Fibroblast of the aortic adventitia (primary cell): Measurements from ENCODE around the gene SRSF1. TPM values are rescaled to one million over a fixed set of nuclear protein-coding genes. Genes with fewer than 3 reads are reported as not detected.
"Not testable (repeated sequence)": the region's sequence is repeated elsewhere in the genome, so short reads cannot be mapped to it uniquely, and the experiment has no call there.

Experiments used
- DNase-seq: peaks from one replicate; pipeline ENCODE4 v3.0.0-alpha.2; 2010; ENCODE audit warnings: low read depth
- H3K4me3 ChIP-seq: 2 replicates; pipeline ENCODE4 v1.5.1; 2011; ENCODE audit warnings: low read depth, mild to moderate bottlenecking, control low read depth, low read length, moderate library complexity
- total RNA-seq: library from RNA; depleted of rRNA; stranded (reverse); fragments of >200 nt; gene quantifications from 2 replicates; pipeline ENCODE4 v1.2.3, GENCODE V29; 2012; ENCODE audit warnings: low replicate concordance
- TF ChIP-seq, protein P1 (sequence below): IDR thresholded peaks from 2 replicates; pipeline ENCODE4 v1.5.1; 2011; ENCODE audit warnings: mild to moderate bottlenecking, low read length, control low read depth, inconsistent platforms; ENCODE audit not compliant: insufficient read depth

SRSF1 gene
- total RNA-seq, 1 donor = 330 TPM

GRCh38 chr17:57963149-57963511 is 43.9 kb downstream of the SRSF1 start:
- no peak for DNase-seq
- no peak overlapping the region for H3K4me3 ChIP-seq
- TF ChIP-seq, protein P1, sequence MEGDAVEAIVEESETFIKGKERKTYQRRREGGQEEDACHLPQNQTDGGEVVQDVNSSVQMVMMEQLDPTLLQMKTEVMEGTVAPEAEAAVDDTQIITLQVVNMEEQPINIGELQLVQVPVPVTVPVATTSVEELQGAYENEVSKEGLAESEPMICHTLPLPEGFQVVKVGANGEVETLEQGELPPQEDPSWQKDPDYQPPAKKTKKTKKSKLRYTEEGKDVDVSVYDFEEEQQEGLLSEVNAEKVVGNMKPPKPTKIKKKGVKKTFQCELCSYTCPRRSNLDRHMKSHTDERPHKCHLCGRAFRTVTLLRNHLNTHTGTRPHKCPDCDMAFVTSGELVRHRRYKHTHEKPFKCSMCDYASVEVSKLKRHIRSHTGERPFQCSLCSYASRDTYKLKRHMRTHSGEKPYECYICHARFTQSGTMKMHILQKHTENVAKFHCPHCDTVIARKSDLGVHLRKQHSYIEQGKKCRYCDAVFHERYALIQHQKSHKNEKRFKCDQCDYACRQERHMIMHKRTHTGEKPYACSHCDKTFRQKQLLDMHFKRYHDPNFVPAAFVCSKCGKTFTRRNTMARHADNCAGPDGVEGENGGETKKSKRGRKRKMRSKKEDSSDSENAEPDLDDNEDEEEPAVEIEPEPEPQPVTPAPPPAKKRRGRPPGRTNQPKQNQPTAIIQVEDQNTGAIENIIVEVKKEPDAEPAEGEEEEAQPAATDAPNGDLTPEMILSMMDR = no peak

DNA sequence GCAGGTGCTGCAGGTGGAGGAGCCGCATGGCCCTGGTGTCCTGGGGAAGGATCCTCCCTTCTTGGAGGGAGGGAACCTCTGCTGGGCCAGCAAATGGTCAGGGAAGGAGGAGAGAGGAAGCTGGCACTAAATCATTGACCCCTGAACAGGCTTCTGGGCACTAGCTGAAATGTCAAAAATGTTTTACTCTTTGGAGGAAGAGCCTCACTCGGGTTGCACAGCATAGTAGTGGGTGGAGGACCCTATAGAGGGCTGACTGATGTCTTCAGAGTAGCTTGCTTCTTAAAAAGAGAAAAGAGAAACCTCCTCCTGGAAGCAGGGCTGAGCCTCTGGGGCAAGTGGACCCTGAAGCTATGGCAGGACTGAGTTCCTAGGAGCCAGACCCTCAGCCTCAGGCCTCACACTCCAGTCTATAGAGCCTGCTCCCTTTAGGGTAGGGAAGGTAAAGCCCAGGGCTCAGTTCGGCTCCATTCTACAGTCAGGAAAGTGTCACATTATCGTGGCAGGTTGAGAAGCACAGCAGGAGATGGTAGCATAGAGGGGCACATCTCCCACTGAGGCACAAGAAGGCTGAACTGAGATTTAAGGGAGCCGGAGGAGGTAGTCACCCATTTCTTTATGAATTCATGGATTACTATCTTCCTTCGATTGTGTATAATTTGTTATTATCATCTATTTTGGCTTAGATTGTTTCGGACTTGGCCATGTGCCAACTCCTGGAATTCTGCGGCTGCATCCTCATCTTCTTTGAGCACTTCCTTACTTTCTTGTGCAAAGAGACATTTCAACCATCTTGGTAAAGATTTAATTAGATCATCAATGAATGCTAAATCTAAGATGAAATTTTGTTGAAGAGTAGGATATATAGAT is 44.5 kb downstream of the SRSF1 start:
- TF ChIP-seq, protein P1 = no peak
- no peak overlapping the region for H3K4me3 ChIP-seq
- DNase-seq = no peak

DNA sequence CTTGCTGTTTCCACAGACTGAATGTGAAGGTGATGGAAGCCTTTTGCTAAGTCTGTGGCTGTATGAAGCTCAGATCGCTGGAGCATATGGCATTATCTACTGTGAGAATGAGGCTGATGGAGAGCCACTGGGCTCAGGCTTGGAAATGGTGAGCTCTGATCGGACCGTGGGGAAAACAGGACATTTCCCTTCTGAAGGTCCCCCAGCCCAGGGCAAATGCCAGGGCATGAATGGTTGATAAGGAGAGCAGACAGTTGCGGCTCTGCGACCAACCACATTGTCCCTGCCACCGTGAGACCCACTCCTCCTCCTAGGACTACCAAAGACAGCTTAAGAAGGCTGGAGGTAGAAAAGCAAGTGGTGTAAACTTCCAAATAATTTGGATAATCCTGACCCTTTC is 47.1 kb downstream of the SRSF1 start:
- TF ChIP-seq, protein P1 = no peak
- DNase-seq = no peak
- no peak overlapping the region for H3K4me3 ChIP-seq

DNA sequence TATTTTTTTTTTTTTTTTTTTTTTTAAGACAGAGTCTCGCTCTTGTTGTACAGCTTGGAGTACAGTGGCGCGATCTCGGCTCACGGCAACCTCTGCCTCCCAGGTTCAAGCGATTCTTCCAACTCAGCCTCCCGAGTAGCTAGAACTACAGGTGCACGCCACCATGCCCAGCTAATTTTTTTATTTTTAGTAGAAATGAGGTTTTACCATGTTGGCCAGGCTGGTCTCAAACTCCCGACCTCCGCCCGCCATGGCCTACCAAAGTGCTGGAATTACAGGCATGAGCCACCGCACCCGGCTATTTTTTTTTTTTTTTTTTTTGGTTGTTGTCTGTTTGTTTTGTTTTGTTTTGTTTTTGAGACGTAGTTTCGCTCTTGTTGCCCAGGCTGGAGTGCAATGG is 48.7 kb downstream of the SRSF1 start:
- not testable (repeated sequence) for DNase-seq, H3K4me3 ChIP-seq

GRCh38 chr17:57957886-57958285 is 49.2 kb downstream of the SRSF1 start:
- DNase-seq = no peak
- TF ChIP-seq, protein P1 = no peak
- H3K4me3 ChIP-seq = no peak overlapping the region

GRCh38 chr17:57957120-57957850 is 49.8 kb downstream of the SRSF1 start:
- TF ChIP-seq, protein P1 = no peak
- no peak overlapping the region for H3K4me3 ChIP-seq
- DNase-seq = no peak
